ENCODE measurements around the gene TOM1L1.

TOM1L1 gene

GRCh38 chr17:54898576-54898975, 2.1 kb upstream of the TOM1L1 start (continued):
- TF ChIP-seq ZBTB49 (tag by site-specific recombination; IDR thresholded peaks at IDR 0.05; ENCODE audit: low read depth): no peak

- ChIA-PET POLR2A (no interaction called here), CTCF (interaction anchor here (0.7 to 1.3 kb wide), 2 partner anchors 8 to 1085 kb away, joined by 3 to 5 read pairs; no protein-coding TSS in a partner anchor)
- Histone ChIP-seq H3K4me1 (ENCODE audit: control insufficient read depth, insufficient read depth, low read length) (no peaks in the 10 kb centered on the region), H3K27ac (ENCODE audit: extremely low read depth, low read depth, low read length) (no peak overlapping the region), H3K4me3 (ENCODE audit: low read depth, low read length) (no peak overlapping the region), H3K9me3 (ENCODE audit: control insufficient read depth, insufficient read depth, low read depth, low read length) (no peaks in the 10 kb centered on the region), H3K36me3 (ENCODE audit: control insufficient read depth in 2 of 2, insufficient read depth in 1 of 2, low read length in 2 of 2) (peaks cover 0 to 6% of the 10 kb centered on the region in 2 experiments; a peak in 1 of 3 replicates)
- TF ChIP-seq ZNF623 (tag by site-specific recombination; IDR thresholded peaks at IDR 0.05) (no peak), ZNF544 (tag by site-specific recombination; IDR thresholded peaks at IDR 0.05) (no peak), ZNF513 (tag by site-specific recombination; IDR thresholded peaks at IDR 0.05) (no peak), KLF16 (tag by site-specific recombination; IDR thresholded peaks at IDR 0.05) (no peak), ZNF830 (tag by site-specific recombination; IDR thresholded peaks at IDR 0.05; ENCODE audit: low read depth) (no peak), BCL11B (tag by site-specific recombination; IDR thresholded peaks at IDR 0.05; ENCODE audit: low read depth) (no peak), PRDM10 (tag by site-specific recombination; IDR thresholded peaks at IDR 0.05) (no peak), ZNF514 (tag by site-specific recombination; IDR thresholded peaks at IDR 0.05) (no peak), ZNF2 (tag by site-specific recombination; IDR thresholded peaks at IDR 0.05) (no peak), SP7 (tag by site-specific recombination; IDR thresholded peaks at IDR 0.05) (no peak), ZNF776 (tag by site-specific recombination; IDR thresholded peaks at IDR 0.05; ENCODE audit: borderline replicate concordance) (no peak), ZNF132 (tag by site-specific recombination; IDR thresholded peaks at IDR 0.05; ENCODE audit: borderline replicate concordance) (no peak)
Measured at GRCh38 chr17:54899201-54899600, 1.5 kb upstream of the TOM1L1 start.

GRCh38 chr17:54899721-54900456, 763 bp upstream of the TOM1L1 start:
- POLR2A ChIA-PET: interaction anchor here (0.6 to 1.9 kb wide), 3 partner anchors 13 to 81 kb away, joined by 3 to 6 read pairs (median 5); no protein-coding TSS in a partner anchor
- no peak for TF ChIP-seq ZNF211 (tag by site-specific recombination; IDR thresholded peaks at IDR 0.05; ENCODE audit: low read depth)
- TF ChIP-seq ZNF449 (tag by site-specific recombination; IDR thresholded peaks at IDR 0.05): peak; percentile 16; the same call in 1 of the 2 replicates
- peak; percentile 82; the same call in 1 of the 2 replicates for TF ChIP-seq TCF7L2 (IDR thresholded peaks at IDR 0.05; ENCODE audit: borderline replicate concordance, low read depth, low read length)
- TF ChIP-seq ZNF221 (tag by site-specific recombination; IDR thresholded peaks at IDR 0.05; ENCODE audit: borderline replicate concordance): no peak
- CTCF ChIA-PET: interaction anchor here (0.7 to 1.3 kb wide), 2 partner anchors 9 to 1084 kb away, joined by 3 to 5 read pairs; no protein-coding TSS in a partner anchor
- no peak overlapping the region; the same call in 1 of the 2 replicates for H3K27ac ChIP-seq (ENCODE audit: extremely low read depth, low read depth, low read length)
- peaks cover 1 to 10% of the 10 kb centered on the region in 2 experiments; a peak in 1 of 3 replicates for H3K36me3 ChIP-seq (ENCODE audit: control insufficient read depth in 2 of 2, insufficient read depth in 1 of 2, low read length in 2 of 2)
- H3K9me3 ChIP-seq (ENCODE audit: control insufficient read depth, insufficient read depth, low read depth, low read length): no peaks in the 10 kb centered on the region
- H3K4me3 ChIP-seq (ENCODE audit: low read depth, low read length): peak overlapping the region; percentile 86
- no peaks in the 10 kb centered on the region for H3K4me1 ChIP-seq (ENCODE audit: control insufficient read depth, insufficient read depth, low read length)
